Heart left ventricle (tissue), 16 donors: ENCODE data around the gene COL28A1. TPM values are rescaled to one million over a fixed set of nuclear protein-coding genes. Genes with fewer than 3 reads are reported as not detected.

Experiments
- ATAC-seq, 4 donors: fragments of 200-7000 bp; cut with Tn5 transposase; one replicate each; pipeline ENCODE4 v1.9.1; 2020 to 2022; ENCODE audit warnings: moderate library complexity in 4 of 4, mild to moderate bottlenecking in 3 of 4, moderate number of reproducible peaks in 1 of 4
- DNase-seq, 5 donors: peaks; one replicate each; pipeline ENCODE4 v3.0.0-alpha.2; 2020
- H3K27ac ChIP-seq, 12 donors: fragments of 200-600 bp; sonication (generic) in 4 of 12; one replicate each; pipeline versions ENCODE4 v1.5.0 to v1.8.0; 2016 to 2022; ENCODE audit warnings: mild to moderate bottlenecking in 2 of 12
- H3K27me3 ChIP-seq, 9 donors: fragments of 200-600 bp; sonication (generic) in 2 of 9; one replicate each; pipeline versions ENCODE4 v1.5.1 to v1.8.0; 2016 to 2022; ENCODE audit warnings: mild to moderate bottlenecking in 3 of 9
- H3K36me3 ChIP-seq, 9 donors: fragments of 200-600 bp; sonication (generic) in 2 of 9; one replicate each; pipeline versions ENCODE4 v1.5.0 to v1.8.0; 2018 to 2022; ENCODE audit warnings: mild to moderate bottlenecking in 2 of 9
- H3K4me1 ChIP-seq, 12 donors: fragments of 200-600 bp; sonication (generic) in 4 of 12; one replicate each; pipeline versions ENCODE4 v1.5.0 to v1.8.0; 2016 to 2022; ENCODE audit warnings: mild to moderate bottlenecking in 3 of 12
- H3K4me3 ChIP-seq, 12 donors: fragments of 200-600 bp; sonication (generic) in 4 of 12; one replicate each; pipeline versions ENCODE4 v1.5.0 to v1.8.0; 2017 to 2022; ENCODE audit warnings: mild to moderate bottlenecking in 9 of 12, moderate library complexity in 4 of 12
- H3K9me3 ChIP-seq, 12 donors: fragments of 200-600 bp; sonication (generic) in 4 of 12; one replicate each; pipeline versions ENCODE4 v1.5.0 to v1.8.0; 2016 to 2022; ENCODE audit warnings: mild to moderate bottlenecking in 1 of 12
- CTCF ChIP-seq, 12 donors: fragments of 200-600 bp; sonication (generic) in 4 of 12; IDR thresholded peaks; one replicate each; pipeline versions ENCODE4 v1.5.0 to v1.8.0; 2018 to 2022; ENCODE audit warnings: antibody characterized with exemption in 12 of 12, mild to moderate bottlenecking in 5 of 12
- POLR2A ChIP-seq, 2 donors: fragments of 450-650 bp; IDR thresholded peaks; one replicate each; pipeline ENCODE4 v1.6.1; 2017; ENCODE audit warnings: antibody characterized with exemption in 2 of 2, mild to moderate bottlenecking in 2 of 2, moderate library complexity in 2 of 2
- WGBS, 4 donors: extraction: QIAGEN DNeasy Blood & Tissue Kit in 2 of 4; methylation state at CpG; one replicate each; pipeline versions ENCODE4 v1.1.5 to v1.1.7; 2013 to 2018; 5-methylcytosine and 5-hydroxymethylcytosine counted together
- intact Hi-C, 10 donors: fragments of 100-400 bp; cut with DNase I; formaldehyde crosslinking; loops; one replicate each; pipeline versions ENCODE4 v1.11.1 to v1.14.2; 2022
- polyA plus RNA-seq, 2 donors: library from polyadenylated mRNA; stranded (reverse); fragments of 200-250 nt; gene quantifications; one replicate each; pipeline ENCODE4 v1.2.3, GENCODE V29; 2013
- total RNA-seq, 9 donors: library from RNA; depleted of rRNA in 2 of 9; stranded (reverse); fragments of >200 nt in 2 of 9; fragmentation: NEBNext Ultra II Directional in 3 of 9; extraction: Animal tissue kit (Norgen Biotek cat#: 25700) in 3 of 9; gene quantifications; one replicate each; pipeline versions ENCODE4 v1.1.0 to v1.2.4, GENCODE V29; 2016 to 2023
- donor health status: ischemic (EF 13 %, LVEDD 7.1; RV severe dilation, severe dysfunction).
- donor health status: healthy with polysubstance abuse.
- donor health status: DM: no; HTN: yes; CAD: no.
- donor health status: DM: no; HTN: no; CAD: no.
- donor health status: ischemic (EF 25% LVEDD 6.9; RV normal size, moderate dysfunction).
- donor health status: ischemic (EF 25% LVEDD 5.7; RV mildly dilated, moderate dysfunction).
- donor health status: healthy.
- donor health status: DM: yes; HTN: yes; CAD: no.
- donor health status: ischemic (EF 35%, LVEDD 5.7; RV mildly dilated, moderate dysfunction).
- donor health status: nonischemic (EF 11% LVEDD 7.7; RV severe dilation, severe dysfunction).
- donor health status: DM: yes; HTN: yes; CAD: no.
- donor health status: PGD.
- donor health status: ischemic (EF 29% LVEDD 5.4; RV normal size, mild dysfunction).
- donor health status: nonischemic (EF 23%, LVEDD 6.1; RV moderate dilation, normal function).

Gene COL28A1
- total and polyA plus RNA-seq, 11 donors: 0.28 to 4.4 (median 1.2) TPM

GRCh38 chr7:7557252-7557651 is 21.6 kb upstream of the COL28A1 start:
- Histone ChIP-seq H3K36me3 (peaks cover 0 to 2% (median 0%) of the 10 kb centered on the region in 9 donors), H3K4me1 (no peaks in the 10 kb centered on the region), H3K4me3 (no peak overlapping the region), H3K9me3 (peaks cover 0 to 26% (median 0%) of the 10 kb centered on the region in 12 donors), H3K27me3 (no peaks in the 10 kb centered on the region), H3K27ac (no peak overlapping the region)
- no peak for TF ChIP-seq POLR2A (IDR thresholded peaks at IDR 0.05)
- no peak for TF ChIP-seq CTCF (IDR thresholded peaks at IDR 0.05)
- DNase-seq: no peak
- intact Hi-C loops: no loop called here
- peak in 1 of 4 donors; percentile 9 for ATAC-seq
- 81 to 96% (median 94%) methylated on average over 2 to 5 of the region's 5 CpGs for WGBS, 4 donors

- H3K36me3 ChIP-seq: peaks cover 0 to 5% (median 0%) of the 10 kb centered on the region in 9 donors
- peak in 1 of 5 donors; percentile 44 for DNase-seq
- ATAC-seq: no peak
Measured at GRCh38 chr7:7556852-7557251, 21.2 kb upstream of the COL28A1 start.

GRCh38 chr7:7554649-7555575 is 19.2 kb upstream of the COL28A1 start:
- no peak for TF ChIP-seq CTCF (IDR thresholded peaks at IDR 0.05)
- no peak for TF ChIP-seq POLR2A (IDR thresholded peaks at IDR 0.05)
- Histone ChIP-seq H3K27me3 (no peaks in the 10 kb centered on the region), H3K4me1 (no peaks in the 10 kb centered on the region), H3K4me3 (no peak overlapping the region), H3K36me3 (peaks cover 0 to 5% (median 0%) of the 10 kb centered on the region in 9 donors), H3K27ac (no peak overlapping the region), H3K9me3 (peaks cover 0 to 19% (median 0%) of the 10 kb centered on the region in 12 donors)
- intact Hi-C loops: no loop called here
- DNase-seq: no peak
- ATAC-seq: peak in 1 of 4 donors; percentile 46
- WGBS, 4 donors: 50 to 53% (median 51%) methylated on average over 8 of the region's 8 CpGs

More at GRCh38 chr7:7556852-7557251, 21.2 kb upstream of the COL28A1 start:
- WGBS, 4 donors: 88 to 100% (median 98%) methylated on average over 1 of the region's 1 CpG
- TF ChIP-seq CTCF (IDR thresholded peaks at IDR 0.05) (no peak), POLR2A (IDR thresholded peaks at IDR 0.05) (no peak)
- no peaks in the 10 kb centered on the region for H3K27me3 ChIP-seq
- no peak overlapping the region for H3K4me3 ChIP-seq
- intact Hi-C loops: no loop called here
- no peaks in the 10 kb centered on the region for H3K4me1 ChIP-seq
- H3K27ac ChIP-seq: no peak overlapping the region
- peaks cover 0 to 26% (median 0%) of the 10 kb centered on the region in 12 donors for H3K9me3 ChIP-seq

GRCh38 chr7:7554021-7554432 is 18.4 kb upstream of the COL28A1 start:
- TF ChIP-seq POLR2A (IDR thresholded peaks at IDR 0.05) (no peak), CTCF (IDR thresholded peaks at IDR 0.05) (no peak)
- no peak for DNase-seq
- 85 to 90% (median 87%) methylated on average over 5 of the region's 5 CpGs for WGBS, 4 donors
- Histone ChIP-seq H3K4me1 (no peaks in the 10 kb centered on the region), H3K9me3 (peaks cover 0 to 10% (median 0%) of the 10 kb centered on the region in 12 donors), H3K4me3 (no peak overlapping the region), H3K27me3 (no peaks in the 10 kb centered on the region), H3K27ac (no peak overlapping the region), H3K36me3 (peaks cover 0 to 5% (median 0%) of the 10 kb centered on the region in 9 donors)
- intact Hi-C loops: no loop called here
- ATAC-seq: no peak
